Activated CD4-positive, CD25-positive, alpha-beta regulatory T cell treated with anti-CD3 and anti-CD28 coated beads, Interleukin-2, amount 50 U/mL, for 24 hours (primary cell): ENCODE results near the gene WNT3A.
"Not testable (repeated sequence)": the region's sequence is repeated elsewhere in the genome, so short reads cannot be mapped to it uniquely, and the experiment has no call there.

Experiments used
- ATAC-seq, 2 donors: fragments of 150-1000 bp; cut with Tn5 transposase; one replicate each; pipeline ENCODE4 v1.10.0; 2021; ENCODE audit warnings: mild to moderate bottlenecking in 1 of 2, moderate library complexity in 1 of 2

The WNT3A gene, protein sequence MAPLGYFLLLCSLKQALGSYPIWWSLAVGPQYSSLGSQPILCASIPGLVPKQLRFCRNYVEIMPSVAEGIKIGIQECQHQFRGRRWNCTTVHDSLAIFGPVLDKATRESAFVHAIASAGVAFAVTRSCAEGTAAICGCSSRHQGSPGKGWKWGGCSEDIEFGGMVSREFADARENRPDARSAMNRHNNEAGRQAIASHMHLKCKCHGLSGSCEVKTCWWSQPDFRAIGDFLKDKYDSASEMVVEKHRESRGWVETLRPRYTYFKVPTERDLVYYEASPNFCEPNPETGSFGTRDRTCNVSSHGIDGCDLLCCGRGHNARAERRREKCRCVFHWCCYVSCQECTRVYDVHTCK

GRCh38 chr1:228006786-228007048 is at the start of gene WNT3A:
TSS of gene WNT3A (plus strand) at chr1:228006998. CDS start at chr1:228007129, 131 bp downstream.
- ATAC-seq = no peak

DNA sequence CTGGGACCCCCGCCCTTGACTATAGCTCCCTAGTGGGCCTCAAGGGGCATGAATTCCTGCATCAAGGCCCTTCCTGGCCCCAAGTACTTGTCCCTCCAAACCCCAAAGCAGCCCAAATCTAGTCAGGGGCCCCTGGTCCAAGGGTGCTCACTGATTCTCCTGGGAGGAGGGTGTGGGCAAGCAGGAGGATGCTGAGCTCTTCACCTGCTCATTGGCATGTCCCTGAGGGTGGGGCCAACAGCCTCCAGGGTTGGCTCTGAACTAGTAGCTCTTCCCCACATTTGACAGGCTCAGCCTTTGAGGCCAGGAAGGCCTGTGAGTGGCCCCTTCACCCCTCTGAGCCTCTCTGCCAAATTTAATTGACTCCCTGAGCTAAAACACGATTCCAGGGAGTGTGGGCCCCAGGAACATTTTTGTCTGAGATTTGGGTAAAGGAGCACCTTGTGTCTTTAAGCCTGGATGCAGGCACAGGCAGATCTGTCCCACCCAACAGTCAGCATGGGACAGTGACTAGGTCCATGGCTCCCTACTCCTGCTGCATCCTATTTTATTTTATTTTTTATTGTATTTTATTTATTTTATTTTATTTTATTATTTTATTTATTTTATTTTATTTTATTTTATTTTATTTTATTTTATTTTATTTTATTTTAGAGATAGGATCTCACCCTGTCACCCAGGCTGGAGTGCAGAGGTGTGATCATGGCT is 48.0 kb upstream of the WNT3A start:
- no peak for ATAC-seq

- ATAC-seq = no peak
These were observed 47.4 kb upstream of the WNT3A start for GRCh38 chr1:227959325-227959860.

- ATAC-seq = no peak
These were observed 44.9 kb upstream of the WNT3A start for GRCh38 chr1:227961651-227962466.

DNA sequence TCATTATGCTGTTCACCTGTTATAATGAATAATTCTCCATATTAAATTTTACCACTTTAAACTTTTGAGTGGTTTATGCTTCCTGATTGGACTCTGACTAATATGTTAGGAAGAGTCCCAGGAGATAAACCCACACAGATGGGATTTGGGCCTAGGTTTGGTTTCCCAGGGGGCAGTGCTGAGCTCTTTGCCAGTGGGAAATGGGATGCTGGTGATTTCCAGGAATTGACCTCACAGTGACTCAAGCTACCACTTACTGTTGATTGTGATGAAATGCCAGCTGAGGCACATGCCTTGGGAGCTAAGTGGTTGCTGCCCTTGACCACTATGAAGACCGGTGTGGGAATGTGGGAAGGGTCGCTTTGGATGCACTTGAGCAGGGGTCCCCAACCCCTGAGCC is 40.1 kb upstream of the WNT3A start:
- not testable (repeated sequence) for ATAC-seq

DNA sequence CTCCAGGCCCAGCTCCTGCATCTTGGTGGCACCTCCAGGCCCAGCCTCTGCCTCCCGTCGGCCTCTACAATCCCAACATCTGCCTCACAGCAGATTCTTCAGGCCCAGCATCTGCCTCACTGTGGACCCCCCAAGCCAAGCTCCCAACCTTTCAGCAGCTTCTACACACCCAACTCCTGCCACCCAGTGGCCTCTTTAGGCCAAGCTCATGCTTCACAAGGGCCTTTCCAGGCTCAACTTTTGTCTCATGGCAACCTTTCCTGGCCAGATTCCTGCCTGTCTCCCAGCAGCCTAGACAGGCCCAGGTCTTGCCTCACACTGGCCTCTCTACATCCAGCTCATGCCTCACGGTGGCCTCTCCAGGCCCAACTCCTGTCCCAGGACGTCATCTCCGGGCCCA is 39.0 kb upstream of the WNT3A start:
- ATAC-seq = not testable (repeated sequence)

DNA sequence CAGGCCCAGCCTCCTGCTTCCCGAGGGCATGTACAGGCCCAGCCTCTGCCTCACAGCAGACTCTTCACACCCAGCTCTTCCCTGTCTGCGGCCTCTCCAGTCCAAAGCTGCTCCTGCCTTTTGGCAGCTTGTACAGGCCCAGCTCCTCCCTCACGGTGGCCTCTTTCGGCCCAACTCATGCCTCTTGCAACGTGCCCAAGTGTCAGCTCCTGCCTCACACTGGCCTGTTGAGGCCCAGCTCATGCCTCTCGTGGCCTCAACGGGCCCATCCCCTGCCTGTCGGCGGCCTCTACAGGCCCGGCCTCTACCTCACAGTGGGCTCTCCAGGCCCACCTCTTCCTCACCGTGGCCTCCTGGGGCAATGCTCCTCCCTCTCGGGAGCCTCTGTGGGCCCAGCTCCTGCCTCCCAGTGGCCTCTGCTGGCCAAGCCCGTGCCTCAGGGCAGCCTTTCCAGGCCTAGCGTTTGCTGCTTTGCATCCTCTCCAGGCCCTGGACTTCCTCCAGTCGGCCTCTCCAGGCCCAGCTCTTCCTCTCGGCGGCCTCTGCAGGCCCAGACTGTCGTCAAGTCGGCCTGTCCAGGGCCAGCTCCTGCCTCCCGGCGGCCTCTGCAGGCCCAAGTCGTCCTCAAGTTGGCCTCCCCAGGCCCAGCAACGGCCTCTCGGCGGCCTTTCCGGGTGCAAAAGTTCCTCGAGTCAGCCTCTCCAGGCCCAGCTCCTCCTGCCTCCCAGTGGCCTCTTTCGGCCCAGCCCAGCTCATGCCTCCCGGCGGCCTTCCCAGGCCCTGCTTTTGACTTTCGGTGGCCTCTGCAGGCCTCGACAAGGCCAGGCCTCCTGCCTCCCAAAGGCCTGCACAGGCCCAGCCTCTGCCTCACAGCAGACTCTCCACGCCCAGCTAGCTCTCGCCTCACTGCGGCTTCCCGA is 36.5 kb upstream of the WNT3A start:
- not testable (repeated sequence) for ATAC-seq

GRCh38 chr1:227971216-227971615 is 35.6 kb upstream of the WNT3A start:
- ATAC-seq = not testable (repeated sequence)

DNA sequence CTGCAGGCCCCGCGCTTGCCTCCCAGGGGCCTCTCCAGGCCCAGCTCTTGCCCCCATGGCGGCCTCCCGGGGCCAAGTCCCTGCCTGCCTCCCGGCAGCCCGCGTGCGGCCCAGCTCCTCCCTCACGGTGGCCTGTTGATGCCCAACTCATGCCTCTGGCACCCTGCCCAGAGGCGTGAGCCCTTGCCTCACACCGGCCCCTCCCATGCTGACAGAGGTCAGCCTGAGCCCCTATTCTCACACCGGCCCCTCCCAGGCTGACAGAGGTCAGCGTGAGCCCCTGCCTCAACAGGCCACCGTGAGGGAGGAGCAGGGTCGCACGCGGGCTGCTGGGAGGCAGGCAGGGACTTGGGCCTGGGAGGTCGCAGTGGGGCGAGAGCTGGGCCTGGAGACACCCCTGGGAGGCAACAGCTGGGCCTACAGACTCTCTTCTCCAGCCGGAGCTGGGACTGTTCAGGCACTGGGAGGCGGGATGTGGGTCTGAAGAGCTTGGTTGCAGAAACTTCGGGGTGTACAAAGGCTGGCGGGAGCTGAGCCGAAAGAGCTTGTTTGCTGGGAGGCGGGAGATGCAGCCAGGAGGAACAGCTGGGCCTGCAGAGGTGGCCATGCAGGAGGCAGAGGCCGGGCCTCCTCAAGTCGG is 35.0 kb upstream of the WNT3A start:
- not testable (repeated sequence) for ATAC-seq

GRCh38 chr1:227972283-227972679 is 34.5 kb upstream of the WNT3A start:
- ATAC-seq = not testable (repeated sequence)

GRCh38 chr1:227972843-227973374 is 33.9 kb upstream of the WNT3A start:
- not testable (repeated sequence) for ATAC-seq

DNA sequence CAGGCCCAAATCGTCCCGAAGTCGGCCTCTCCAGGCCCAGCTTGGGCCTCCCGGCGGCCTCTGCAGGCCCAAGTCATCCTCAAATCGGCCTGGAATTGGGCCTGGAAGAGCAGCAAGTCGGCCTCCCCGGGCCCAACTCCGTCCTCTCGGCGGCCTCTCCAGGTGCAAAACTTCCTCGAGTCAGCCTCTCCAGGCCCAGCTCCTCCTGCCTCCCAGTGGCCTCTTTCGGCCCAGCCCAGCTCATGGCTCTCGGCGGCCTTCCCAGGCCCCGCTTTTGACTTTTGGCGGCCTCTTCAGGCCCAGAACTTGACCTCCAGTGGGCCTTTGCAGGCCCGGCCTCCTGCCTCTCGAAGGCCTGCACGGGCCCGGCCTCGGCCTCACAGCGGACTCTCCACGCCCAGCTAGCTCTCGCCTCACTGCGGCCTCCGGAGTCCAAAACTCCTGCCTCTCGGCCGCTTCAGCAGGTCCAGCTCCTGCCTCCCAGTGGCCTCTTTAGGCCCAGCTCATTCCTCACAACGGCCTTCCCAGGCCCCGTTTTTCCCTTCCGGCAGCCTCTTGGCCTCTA is 33.0 kb upstream of the WNT3A start:
- not testable (repeated sequence) for ATAC-seq

- ATAC-seq = not testable (repeated sequence)
These were observed 31.1 kb upstream of the WNT3A start for GRCh38 chr1:227975583-227976283.

DNA sequence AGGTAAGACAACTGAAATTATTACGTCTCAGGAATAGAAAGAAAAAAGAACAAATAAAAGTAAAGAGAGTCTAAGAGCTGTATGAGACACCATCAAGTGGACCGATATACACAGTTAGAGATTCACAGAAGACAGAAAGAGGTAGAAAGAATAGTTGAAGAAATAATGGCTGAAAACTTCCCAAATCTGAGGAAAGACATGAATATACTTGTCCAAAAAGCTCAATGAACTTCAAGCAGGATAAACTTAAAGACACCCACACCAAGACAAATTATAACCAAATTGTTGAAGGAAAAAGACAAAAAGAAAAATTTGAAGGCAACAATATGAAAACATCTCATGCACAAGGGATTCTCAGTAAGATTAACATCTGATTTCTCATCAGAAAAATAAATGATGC is 19.6 kb upstream of the WNT3A start:
- ATAC-seq = no peak

GRCh38 chr1:227994632-227995300 is 12.0 kb upstream of the WNT3A start:
- ATAC-seq = no peak

- ATAC-seq = no peak
These were observed 10.4 kb upstream of the WNT3A start for GRCh38 chr1:227996187-227996950.

GRCh38 chr1:227998374-227999055 is 8.3 kb upstream of the WNT3A start:
- no peak for ATAC-seq
